Erythroblast (primary cell): ENCODE data around the gene VAC14.

Source experiments
- DNase-seq, 2 experiments: peaks; one replicate each; lab custom pipeline; 2025; lab: John Stamatoyannopoulos, UW
- GATA1 ChIP-seq: IDR thresholded peaks from 2 replicates; pipeline ENCODE4 v1.6.1; 2011; ENCODE audit warnings: low read depth, mild to moderate bottlenecking, control low read depth, low read length, moderate library complexity
- POLR2A ChIP-seq: IDR thresholded peaks from 2 replicates; pipeline ENCODE4 v1.6.1; 2011; ENCODE audit warnings: mild to moderate bottlenecking, low read length

Gene VAC14

GRCh38 chr16:70738083-70738977, 62.6 kb downstream of the VAC14 start:
- peak; percentile 70 for DNase-seq
- no peak for TF ChIP-seq GATA1
- TF ChIP-seq POLR2A = no peak

GRCh38 chr16:70737377-70738082, 63.4 kb downstream of the VAC14 start:
- DNase-seq = no peak
- TF ChIP-seq POLR2A (no peak), GATA1 (no peak)

- TF ChIP-seq GATA1 (no peak), POLR2A (no peak)
- DNase-seq = no peak
These were observed 64.2 kb downstream of the VAC14 start for GRCh38 chr16:70736465-70737376.

- TF ChIP-seq GATA1 (no peak), POLR2A (no peak)
- no peak for DNase-seq
These were observed 65.6 kb downstream of the VAC14 start for GRCh38 chr16:70735141-70735979.

GRCh38 chr16:70734522-70735095, 66.3 kb downstream of the VAC14 start:
- TF ChIP-seq GATA1 (no peak), POLR2A (no peak)
- no peak for DNase-seq

- DNase-seq = no peak
- TF ChIP-seq GATA1 (no peak), POLR2A (no peak)
These were observed 70.0 kb downstream of the VAC14 start for GRCh38 chr16:70730944-70731343.

GRCh38 chr16:70730031-70730430, 70.9 kb downstream of the VAC14 start:
- TF ChIP-seq POLR2A (no peak), GATA1 (no peak)
- no peak for DNase-seq

GRCh38 chr16:70729292-70729691, 71.7 kb downstream of the VAC14 start:
- no peak for DNase-seq
- no peak for TF ChIP-seq GATA1
- TF ChIP-seq POLR2A = no peak

GRCh38 chr16:70728150-70728549, 72.8 kb downstream of the VAC14 start:
- no peak for TF ChIP-seq POLR2A
- no peak for TF ChIP-seq GATA1
- DNase-seq = no peak

- TF ChIP-seq GATA1 (no peak), POLR2A (no peak)
- DNase-seq = no peak
These were observed 74.0 kb downstream of the VAC14 start for GRCh38 chr16:70726892-70727361.

GRCh38 chr16:70725912-70726828, 74.8 kb downstream of the VAC14 start:
- DNase-seq = peak; percentile 52 to 60
- no peak for TF ChIP-seq GATA1
- TF ChIP-seq POLR2A = no peak

GRCh38 chr16:70725024-70725911, 75.7 kb downstream of the VAC14 start:
- TF ChIP-seq GATA1 (no peak), POLR2A (no peak)
- no peak for DNase-seq
